Measurements from ENCODE around the gene GPI. TPM values are rescaled to one million over a fixed set of nuclear protein-coding genes. Genes with fewer than 3 reads are reported as not detected.

The GPI gene
- total RNA-seq, 2 experiments from 2014 or later = 111 to 218 TPM

DNA sequence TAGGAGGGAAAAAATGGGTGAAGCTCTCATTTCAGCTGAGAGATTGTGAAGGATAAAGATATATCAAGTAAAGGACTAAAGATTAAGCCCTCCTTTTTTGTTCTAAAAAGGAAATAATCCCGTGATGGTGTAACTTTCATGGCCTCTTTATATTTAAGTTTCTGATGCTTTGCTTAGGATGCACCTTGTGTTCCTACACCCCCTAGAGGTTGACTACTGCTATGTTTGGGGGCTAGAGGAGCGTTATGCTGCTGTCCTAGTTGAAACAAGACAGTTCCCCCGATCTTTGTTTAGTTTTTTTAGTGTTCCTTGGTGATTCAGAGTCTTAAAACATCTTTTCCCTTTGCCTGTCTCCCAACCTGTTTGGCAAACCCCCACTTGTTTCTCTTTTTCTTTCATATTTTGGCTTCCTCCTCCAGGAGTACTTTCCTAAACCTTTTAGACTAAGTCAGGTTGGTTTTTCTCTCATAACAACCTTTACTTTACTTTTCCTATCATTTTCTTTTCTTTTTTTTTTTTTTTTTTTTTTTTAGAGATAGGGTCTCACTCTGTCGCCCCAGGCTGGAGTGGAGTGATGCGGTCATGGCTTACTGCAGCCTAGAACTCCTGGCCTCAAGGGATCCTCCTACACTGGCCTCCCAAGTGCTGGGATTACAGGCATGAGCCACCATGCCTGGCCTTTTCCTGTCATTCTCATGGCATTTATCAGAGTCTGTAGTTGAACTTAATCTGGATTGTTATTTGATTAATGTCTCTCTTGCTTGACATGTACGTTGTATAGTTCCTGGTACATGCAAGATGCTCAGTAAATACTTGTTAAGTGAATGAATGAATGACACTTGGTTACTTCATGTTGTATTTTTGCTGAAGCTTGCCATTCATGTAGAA is 66.0 kb downstream of the GPI start:
- Histone ChIP-seq H4K20me1 (ENCODE audit: insufficient read depth, low read length) (peaks cover 38% of the 10 kb centered on the region), H3K4me2 (ENCODE audit: low read length) (peak overlapping the region; percentile 87), H3K9me3 (ENCODE audit: low read length) (no peaks in the 10 kb centered on the region), H3K9me2 (ENCODE audit: insufficient read depth, low read length) (no peaks in the 10 kb centered on the region), H3K4me3 (ENCODE audit: low read depth, low read length, poor library complexity, severe bottlenecking) (peak overlapping the region; percentile 88), H3K79me2 (ENCODE audit: insufficient read depth, low read depth, low read length) (peaks cover 77% of the 10 kb centered on the region), H3K36me3 (ENCODE audit: insufficient read depth, low read length) (peaks cover 83% of the 10 kb centered on the region), H3K4me1 (ENCODE audit: insufficient read depth, low read length, poor library complexity, severe bottlenecking) (peaks cover 28% of the 10 kb centered on the region), H3K27ac (ENCODE audit: low read depth, low read length, poor library complexity, severe bottlenecking) (peak overlapping the region; percentile 30), H2AFZ (ENCODE audit: low read length) (no peak overlapping the region)
- TF ChIP-seq, protein P1, sequence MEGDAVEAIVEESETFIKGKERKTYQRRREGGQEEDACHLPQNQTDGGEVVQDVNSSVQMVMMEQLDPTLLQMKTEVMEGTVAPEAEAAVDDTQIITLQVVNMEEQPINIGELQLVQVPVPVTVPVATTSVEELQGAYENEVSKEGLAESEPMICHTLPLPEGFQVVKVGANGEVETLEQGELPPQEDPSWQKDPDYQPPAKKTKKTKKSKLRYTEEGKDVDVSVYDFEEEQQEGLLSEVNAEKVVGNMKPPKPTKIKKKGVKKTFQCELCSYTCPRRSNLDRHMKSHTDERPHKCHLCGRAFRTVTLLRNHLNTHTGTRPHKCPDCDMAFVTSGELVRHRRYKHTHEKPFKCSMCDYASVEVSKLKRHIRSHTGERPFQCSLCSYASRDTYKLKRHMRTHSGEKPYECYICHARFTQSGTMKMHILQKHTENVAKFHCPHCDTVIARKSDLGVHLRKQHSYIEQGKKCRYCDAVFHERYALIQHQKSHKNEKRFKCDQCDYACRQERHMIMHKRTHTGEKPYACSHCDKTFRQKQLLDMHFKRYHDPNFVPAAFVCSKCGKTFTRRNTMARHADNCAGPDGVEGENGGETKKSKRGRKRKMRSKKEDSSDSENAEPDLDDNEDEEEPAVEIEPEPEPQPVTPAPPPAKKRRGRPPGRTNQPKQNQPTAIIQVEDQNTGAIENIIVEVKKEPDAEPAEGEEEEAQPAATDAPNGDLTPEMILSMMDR (conservative IDR thresholded peaks at IDR 0.05; ENCODE audit: low read length) = peak; percentile 89
- TF ChIP-seq EZH2phosphoT487 (IDR thresholded peaks at IDR 0.05; ENCODE audit: borderline replicate concordance, low read depth, low read length) = no peak
- ChIA-PET CTCF (ENCODE audit: unreplicated experiment) (interaction anchor here (0.5 to 0.6 kb wide), 2 partner anchors 50 to 57 kb away, joined by 3 read pairs; no protein-coding TSS in a partner anchor), POLR2A (interaction anchor here (0.5 to 1.6 kb wide), 4 partner anchors 18 to 115 kb away, joined by 3 to 7 read pairs (median 4); no protein-coding TSS in a partner anchor)
- DNase-seq (ENCODE audit: low spot score) = peak; percentile 80
- BruUV-seq (replicated peaks) = no TSS peak
- intact Hi-C loops (cut with micrococcal nuclease; ENCODE audit: unreplicated experiment) = loop anchor here (10.0 kb wide), 1 partner anchor 1314 kb away; the partner anchor contains the start of genes IGFLR1, LIN37, PSENEN and U2AF1L4

DNA sequence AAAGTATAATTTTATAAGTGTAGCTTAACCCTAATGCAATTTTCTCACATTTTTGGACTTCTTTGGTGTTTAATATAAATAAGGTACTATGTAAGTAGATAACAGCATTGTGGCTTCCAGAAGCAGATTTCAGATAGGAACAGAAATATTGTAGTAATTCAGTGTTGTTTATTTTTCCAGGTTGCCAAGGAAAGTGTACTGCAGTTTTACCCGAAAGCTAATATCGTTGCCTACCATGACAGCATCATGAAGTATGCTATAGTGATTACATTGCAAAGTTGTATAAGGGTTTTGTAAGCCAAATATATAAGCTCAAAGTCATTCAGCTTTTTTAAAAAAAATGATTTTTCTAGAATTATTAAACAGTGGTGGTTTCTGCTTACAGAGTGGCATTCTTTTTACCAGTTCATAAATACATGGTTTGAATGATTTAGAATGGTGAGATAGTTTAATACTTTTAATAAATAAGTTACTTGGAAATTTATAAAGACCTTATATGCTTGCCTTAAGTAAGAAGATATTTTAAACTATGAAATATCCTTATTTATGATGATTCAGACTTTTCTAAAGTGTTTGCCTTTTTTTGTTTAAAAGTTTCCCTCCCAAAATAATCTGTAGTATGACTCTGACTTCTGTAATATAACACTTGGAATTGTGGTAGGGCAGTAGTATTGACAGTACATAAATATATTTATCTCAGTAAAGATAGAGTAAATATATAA is 66.8 kb downstream of the GPI start:
- H3K79me2 ChIP-seq (ENCODE audit: insufficient read depth, low read depth, low read length) = peaks cover 84% of the 10 kb centered on the region
- H3K4me3 ChIP-seq (ENCODE audit: low read depth, low read length, poor library complexity, severe bottlenecking) = no peak overlapping the region
- peaks cover 38% of the 10 kb centered on the region for H4K20me1 ChIP-seq (ENCODE audit: insufficient read depth, low read length)
- ChIA-PET CTCF (ENCODE audit: unreplicated experiment) (no interaction called here), POLR2A (interaction anchor here (0.6 to 1.0 kb wide), 3 partner anchors 23 to 185 kb away, joined by 3 read pairs; no protein-coding TSS in a partner anchor)
- intact Hi-C loops (cut with micrococcal nuclease; ENCODE audit: unreplicated experiment) = loop anchor here (10.0 kb wide), 1 partner anchor 1313 kb away; the partner anchor contains the start of genes IGFLR1, LIN37, PSENEN and U2AF1L4
- H3K9me2 ChIP-seq (ENCODE audit: insufficient read depth, low read length) = no peaks in the 10 kb centered on the region
- peak overlapping the region; percentile 87 for H3K4me2 ChIP-seq (ENCODE audit: low read length)
- no peak overlapping the region for H3K27ac ChIP-seq (ENCODE audit: low read depth, low read length, poor library complexity, severe bottlenecking)
- TF ChIP-seq, protein P1 (conservative IDR thresholded peaks at IDR 0.05; ENCODE audit: low read length) = no peak
- TF ChIP-seq EZH2phosphoT487 (IDR thresholded peaks at IDR 0.05; ENCODE audit: borderline replicate concordance, low read depth, low read length) = no peak
- H3K4me1 ChIP-seq (ENCODE audit: insufficient read depth, low read length, poor library complexity, severe bottlenecking) = peaks cover 28% of the 10 kb centered on the region
- H3K9me3 ChIP-seq (ENCODE audit: low read length) = no peaks in the 10 kb centered on the region
- BruUV-seq (replicated peaks) = no TSS peak
- no peak overlapping the region for H2AFZ ChIP-seq (ENCODE audit: low read length)
- no peak for DNase-seq (ENCODE audit: low spot score)
- H3K36me3 ChIP-seq (ENCODE audit: insufficient read depth, low read length) = peaks cover 84% of the 10 kb centered on the region

Measured in OCI-LY7 (cell line).